Fibroblast of villous mesenchyme (primary cell): ENCODE data around the gene BCL7A. TPM values are rescaled to one million over a fixed set of nuclear protein-coding genes. Genes with fewer than 3 reads are reported as not detected.
"Not testable (repeated sequence)": the region's sequence is repeated elsewhere in the genome, so short reads cannot be mapped to it uniquely, and the experiment has no call there.

Experiments used
- DNase-seq: peaks from one replicate; pipeline ENCODE4 v3.0.0-alpha.2; 2010; ENCODE audit warnings: low read depth
- H3K4me3 ChIP-seq: 2 replicates; pipeline ENCODE4 v1.5.1; 2011; ENCODE audit warnings: low read depth, mild to moderate bottlenecking, low read length
- CTCF ChIP-seq: IDR thresholded peaks from 2 replicates; pipeline ENCODE4 v1.5.1; 2012; ENCODE audit warnings: low read depth, mild to moderate bottlenecking, low read length; ENCODE audit not compliant: insufficient read depth
- total RNA-seq: library from RNA; depleted of rRNA; stranded (reverse); fragments of >200 nt; gene quantifications from 2 replicates; pipeline ENCODE4 v1.2.3, GENCODE V29; 2012

Gene BCL7A
- total RNA-seq, 1 donor = 3.9 TPM

- TF ChIP-seq CTCF = no peak
- no peak for DNase-seq
Measured at GRCh38 chr12:122035292-122035691, 13.6 kb downstream of the BCL7A start.

GRCh38 chr12:122036153-122036552 is 14.5 kb downstream of the BCL7A start:
- no peak for DNase-seq
- no peak overlapping the region for H3K4me3 ChIP-seq
- no peak for TF ChIP-seq CTCF

More at GRCh38 chr12:122035292-122035691, 13.6 kb downstream of the BCL7A start:
- no peak overlapping the region for H3K4me3 ChIP-seq

GRCh38 chr12:122040579-122041386 is 19.1 kb downstream of the BCL7A start:
- DNase-seq = no peak
- H3K4me3 ChIP-seq = no peak overlapping the region
- no peak for TF ChIP-seq CTCF

GRCh38 chr12:122041458-122041857 is 19.8 kb downstream of the BCL7A start:
- H3K4me3 ChIP-seq, DNase-seq: not testable (repeated sequence)

GRCh38 chr12:122042910-122043309 is 21.2 kb downstream of the BCL7A start:
- H3K4me3 ChIP-seq = no peak overlapping the region
- no peak for TF ChIP-seq CTCF
- DNase-seq = no peak

- no peak for DNase-seq
Measured at GRCh38 chr12:122043476-122043875, 21.8 kb downstream of the BCL7A start.

GRCh38 chr12:122045262-122045661 is 23.6 kb downstream of the BCL7A start:
- H3K4me3 ChIP-seq = no peak overlapping the region
- no peak for TF ChIP-seq CTCF
- DNase-seq = no peak

More at GRCh38 chr12:122043476-122043875, 21.8 kb downstream of the BCL7A start:
- no peak for TF ChIP-seq CTCF
- no peak overlapping the region for H3K4me3 ChIP-seq
